ENCODE measurements around the gene FAM171A1. TPM values are rescaled to one million over a fixed set of nuclear protein-coding genes. Genes with fewer than 3 reads are reported as not detected.
"Not testable (repeated sequence)": the region's sequence is repeated elsewhere in the genome, so short reads cannot be mapped to it uniquely, and the experiment has no call there.

FAM171A1 gene
- polyA plus RNA-seq, 2 donors: 2.3 to 4.5 TPM

DNA sequence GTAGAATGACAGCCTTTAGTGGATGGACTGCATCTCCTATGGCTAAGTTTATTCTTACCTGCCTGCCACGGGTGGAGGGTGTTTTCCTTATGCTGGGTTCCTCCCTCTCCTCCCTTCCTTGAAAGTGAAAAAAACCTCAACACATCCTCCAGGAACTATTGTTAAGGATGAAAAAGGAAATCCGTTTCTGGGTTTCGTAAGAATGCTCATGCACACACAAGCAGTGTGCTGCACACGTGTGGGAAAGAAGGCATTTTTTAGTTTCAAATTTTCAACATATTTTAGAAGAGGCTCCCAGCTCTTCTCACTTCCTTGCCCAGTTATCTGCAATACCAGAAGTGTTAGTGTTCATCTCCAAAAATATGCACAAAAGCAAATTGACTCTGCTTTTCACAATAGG is 90.6 kb downstream of the FAM171A1 start:
- H3K27ac ChIP-seq (ENCODE audit: low read depth in 2 of 2, low read length in 1 of 2): no peak overlapping the region
- H3K4me3 ChIP-seq (ENCODE audit: low read depth in 1 of 2, low read length in 2 of 2): no peak overlapping the region
- H3K36me3 ChIP-seq (ENCODE audit: control insufficient read depth in 2 of 2, insufficient read depth in 2 of 2, low read length in 1 of 2): no peaks in the 10 kb centered on the region
- no peaks in the 10 kb centered on the region for H3K27me3 ChIP-seq (ENCODE audit: control insufficient read depth in 1 of 2, insufficient read depth in 2 of 2, low read length in 2 of 2)
- WGBS, 2 donors: 55 to 72% methylated on average over 4 of the region's 4 CpGs
- H3K9me3 ChIP-seq (ENCODE audit: control insufficient read depth in 2 of 2, insufficient read depth in 1 of 2, low read depth in 1 of 2, low read length in 1 of 2): no peaks in the 10 kb centered on the region
- no peaks in the 10 kb centered on the region for H3K4me1 ChIP-seq (ENCODE audit: control insufficient read depth in 2 of 2, insufficient read depth in 2 of 2, low read length in 1 of 2)

DNA sequence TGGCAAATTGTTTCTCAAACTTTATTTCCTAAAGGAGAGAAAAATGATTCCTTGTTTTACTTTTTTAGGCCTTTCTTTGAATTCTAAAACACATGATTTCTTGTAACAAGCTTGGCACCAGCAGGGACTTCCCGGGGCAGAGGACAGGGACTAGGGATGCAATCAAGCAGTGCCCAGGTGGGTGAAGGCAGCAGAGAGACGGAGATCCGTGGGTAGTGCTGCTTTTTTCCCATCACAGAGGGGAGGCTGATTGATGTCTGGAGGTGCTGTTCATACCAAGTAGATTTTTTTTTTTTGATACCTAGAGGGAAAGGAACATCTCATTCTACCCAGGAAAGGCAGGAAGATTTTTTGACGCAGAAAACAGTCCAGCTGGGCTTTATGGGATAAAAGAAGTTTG is 91.9 kb downstream of the FAM171A1 start:
- 92 to 95% methylated on average over 4 of the region's 4 CpGs for WGBS, 2 donors
- no peak overlapping the region for H3K4me3 ChIP-seq (ENCODE audit: low read depth in 1 of 2, low read length in 2 of 2)
- H3K36me3 ChIP-seq (ENCODE audit: control insufficient read depth in 2 of 2, insufficient read depth in 2 of 2, low read length in 1 of 2): no peaks in the 10 kb centered on the region
- H3K27ac ChIP-seq (ENCODE audit: low read depth in 2 of 2, low read length in 1 of 2): no peak overlapping the region
- H3K27me3 ChIP-seq (ENCODE audit: control insufficient read depth in 1 of 2, insufficient read depth in 2 of 2, low read length in 2 of 2): no peaks in the 10 kb centered on the region
- H3K9me3 ChIP-seq (ENCODE audit: control insufficient read depth in 2 of 2, insufficient read depth in 1 of 2, low read depth in 1 of 2, low read length in 1 of 2): no peaks in the 10 kb centered on the region
- no peaks in the 10 kb centered on the region for H3K4me1 ChIP-seq (ENCODE audit: control insufficient read depth in 2 of 2, insufficient read depth in 2 of 2, low read length in 1 of 2)

DNA sequence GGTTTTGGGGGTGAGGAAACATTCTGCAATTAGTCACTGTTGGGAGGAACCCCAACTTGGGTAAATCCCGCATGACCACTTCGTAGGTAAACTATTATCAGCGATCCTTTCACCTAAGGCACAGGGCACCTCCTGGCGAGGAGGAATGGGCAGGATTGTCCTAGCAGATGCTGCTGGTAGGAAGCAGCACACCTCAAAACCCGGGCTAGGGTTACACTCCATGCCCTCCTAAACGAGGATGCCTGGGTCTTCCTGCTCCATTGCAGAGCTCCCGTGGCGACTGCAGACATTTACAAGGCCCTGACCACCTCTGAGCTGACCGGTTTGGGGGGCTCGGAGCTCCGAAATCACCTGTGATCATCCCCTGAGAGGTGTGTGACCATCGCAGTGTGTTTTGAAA is 92.3 kb downstream of the FAM171A1 start:
- Histone ChIP-seq H3K4me1 (ENCODE audit: control insufficient read depth in 2 of 2, insufficient read depth in 2 of 2, low read length in 1 of 2) (no peaks in the 10 kb centered on the region), H3K27ac (ENCODE audit: low read depth in 2 of 2, low read length in 1 of 2) (no peak overlapping the region), H3K27me3 (ENCODE audit: control insufficient read depth in 1 of 2, insufficient read depth in 2 of 2, low read length in 2 of 2) (no peaks in the 10 kb centered on the region), H3K36me3 (ENCODE audit: control insufficient read depth in 2 of 2, insufficient read depth in 2 of 2, low read length in 1 of 2) (no peaks in the 10 kb centered on the region), H3K9me3 (ENCODE audit: control insufficient read depth in 2 of 2, insufficient read depth in 1 of 2, low read depth in 1 of 2, low read length in 1 of 2) (no peaks in the 10 kb centered on the region), H3K4me3 (ENCODE audit: low read depth in 1 of 2, low read length in 2 of 2) (no peak overlapping the region)
- WGBS, 2 donors: 95 to 96% methylated on average over 12 of the region's 12 CpGs

DNA sequence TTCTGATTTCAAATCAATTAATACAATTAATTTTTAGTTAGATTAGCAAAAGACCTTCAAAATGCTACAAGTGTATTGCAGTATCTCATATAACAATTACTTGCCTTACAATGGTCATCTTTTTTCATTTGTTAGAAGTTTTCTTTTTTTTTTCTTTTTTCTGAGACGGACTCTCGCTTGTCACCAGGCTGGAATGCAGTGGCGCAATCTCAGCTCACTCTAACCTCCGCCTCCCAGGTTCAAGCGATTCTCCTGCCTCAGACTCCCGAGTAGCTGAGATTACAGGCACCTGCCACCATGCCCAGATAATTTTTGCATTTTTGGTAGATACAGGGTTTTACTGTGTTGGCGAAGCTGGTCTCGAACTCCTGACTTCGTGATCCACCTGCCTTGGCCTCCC is 95.0 kb downstream of the FAM171A1 start:
- not testable (repeated sequence) for H3K4me3 ChIP-seq (ENCODE audit: low read depth in 1 of 2, low read length in 2 of 2); H3K27ac ChIP-seq (ENCODE audit: low read depth in 2 of 2, low read length in 1 of 2); H3K4me1 ChIP-seq (ENCODE audit: control insufficient read depth in 2 of 2, insufficient read depth in 2 of 2, low read length in 1 of 2); H3K9me3 ChIP-seq (ENCODE audit: control insufficient read depth in 2 of 2, insufficient read depth in 1 of 2, low read depth in 1 of 2, low read length in 1 of 2); H3K36me3 ChIP-seq (ENCODE audit: control insufficient read depth in 2 of 2, insufficient read depth in 2 of 2, low read length in 1 of 2); H3K27me3 ChIP-seq (ENCODE audit: control insufficient read depth in 1 of 2, insufficient read depth in 2 of 2, low read length in 2 of 2)
- WGBS, 2 donors: 93 to 94% methylated on average over 9 of the region's 9 CpGs

DNA sequence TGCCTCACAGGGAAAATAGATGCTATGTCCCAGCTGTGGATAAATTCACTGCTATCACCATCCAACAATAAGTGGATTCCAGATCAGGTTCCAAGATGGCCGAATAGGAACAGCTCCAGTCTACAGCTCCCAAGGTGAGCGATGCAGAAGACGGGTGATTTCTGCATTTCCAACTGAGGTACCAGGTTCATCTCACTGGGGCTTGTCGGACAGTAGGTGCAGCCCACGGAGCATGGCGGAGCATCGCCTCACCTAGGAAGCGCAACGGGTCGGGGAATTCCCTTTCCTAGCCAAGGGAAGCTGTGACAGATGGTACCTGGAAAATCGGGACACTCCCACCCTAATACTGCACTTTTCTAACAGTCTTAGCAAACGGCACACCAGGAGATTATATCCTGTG is 101.3 kb downstream of the FAM171A1 start:
- H3K9me3 ChIP-seq (ENCODE audit: control insufficient read depth in 2 of 2, insufficient read depth in 1 of 2, low read depth in 1 of 2, low read length in 1 of 2); H3K36me3 ChIP-seq (ENCODE audit: control insufficient read depth in 2 of 2, insufficient read depth in 2 of 2, low read length in 1 of 2); H3K4me1 ChIP-seq (ENCODE audit: control insufficient read depth in 2 of 2, insufficient read depth in 2 of 2, low read length in 1 of 2); H3K27ac ChIP-seq (ENCODE audit: low read depth in 2 of 2, low read length in 1 of 2); H3K4me3 ChIP-seq (ENCODE audit: low read depth in 1 of 2, low read length in 2 of 2); H3K27me3 ChIP-seq (ENCODE audit: control insufficient read depth in 1 of 2, insufficient read depth in 2 of 2, low read length in 2 of 2): not testable (repeated sequence)
- 89 to 96% methylated on average over 12 of the region's 12 CpGs for WGBS, 2 donors

DNA sequence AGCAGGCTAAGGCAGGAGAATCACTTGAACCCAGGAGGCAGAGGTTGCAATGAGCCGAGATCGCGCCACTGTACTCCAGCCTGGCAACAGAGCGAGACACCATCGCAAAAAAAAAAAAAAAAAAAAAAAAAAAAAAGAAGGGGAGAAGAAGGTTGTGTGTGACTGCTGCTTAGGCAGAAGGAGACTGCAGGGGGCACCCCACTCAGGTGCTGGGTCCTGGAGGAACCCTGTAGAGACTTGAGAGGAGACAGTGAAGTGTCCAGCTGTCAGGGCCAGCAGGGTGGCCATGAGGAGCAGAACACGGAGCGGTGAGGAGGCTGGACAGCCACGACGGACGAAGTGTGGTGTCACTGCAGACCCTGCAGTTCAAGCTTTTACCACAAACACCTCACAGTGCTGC is 103.6 kb downstream of the FAM171A1 start:
- Histone ChIP-seq H3K27ac (ENCODE audit: low read depth in 2 of 2, low read length in 1 of 2) (no peak overlapping the region), H3K9me3 (ENCODE audit: control insufficient read depth in 2 of 2, insufficient read depth in 1 of 2, low read depth in 1 of 2, low read length in 1 of 2) (no peaks in the 10 kb centered on the region), H3K4me3 (ENCODE audit: low read depth in 1 of 2, low read length in 2 of 2) (no peak overlapping the region), H3K36me3 (ENCODE audit: control insufficient read depth in 2 of 2, insufficient read depth in 2 of 2, low read length in 1 of 2) (no peaks in the 10 kb centered on the region), H3K4me1 (ENCODE audit: control insufficient read depth in 2 of 2, insufficient read depth in 2 of 2, low read length in 1 of 2) (no peaks in the 10 kb centered on the region), H3K27me3 (ENCODE audit: control insufficient read depth in 1 of 2, insufficient read depth in 2 of 2, low read length in 2 of 2) (no peaks in the 10 kb centered on the region)
- WGBS, 2 donors: 86 to 87% methylated on average over 10 of the region's 10 CpGs

DNA sequence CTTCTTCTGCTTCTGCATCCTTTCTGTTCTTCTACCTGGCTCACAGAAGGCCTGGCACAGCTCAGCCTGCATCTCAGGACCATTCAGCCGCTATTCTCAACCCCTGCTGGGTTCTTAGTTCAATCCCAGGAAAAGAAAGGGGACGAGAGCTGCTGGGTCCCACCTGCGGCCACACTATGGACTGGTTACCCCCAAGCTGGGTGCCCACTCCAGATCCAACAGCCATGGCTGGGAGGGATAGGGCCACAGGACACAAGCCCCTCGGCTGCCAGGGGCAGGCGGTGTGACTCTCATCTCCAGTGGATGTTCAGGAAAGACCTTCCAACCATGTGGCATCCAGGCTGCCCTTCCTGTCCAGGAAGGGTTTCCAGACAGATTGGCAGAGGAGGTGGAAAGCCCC is 105.0 kb downstream of the FAM171A1 start:
- Histone ChIP-seq H3K27ac (ENCODE audit: low read depth in 2 of 2, low read length in 1 of 2) (no peak overlapping the region), H3K36me3 (ENCODE audit: control insufficient read depth in 2 of 2, insufficient read depth in 2 of 2, low read length in 1 of 2) (no peaks in the 10 kb centered on the region), H3K9me3 (ENCODE audit: control insufficient read depth in 2 of 2, insufficient read depth in 1 of 2, low read depth in 1 of 2, low read length in 1 of 2) (no peaks in the 10 kb centered on the region), H3K4me3 (ENCODE audit: low read depth in 1 of 2, low read length in 2 of 2) (no peak overlapping the region), H3K27me3 (ENCODE audit: control insufficient read depth in 1 of 2, insufficient read depth in 2 of 2, low read length in 2 of 2) (no peaks in the 10 kb centered on the region), H3K4me1 (ENCODE audit: control insufficient read depth in 2 of 2, insufficient read depth in 2 of 2, low read length in 1 of 2) (no peaks in the 10 kb centered on the region)
- 89 to 94% methylated on average over 5 of the region's 5 CpGs for WGBS, 2 donors

DNA sequence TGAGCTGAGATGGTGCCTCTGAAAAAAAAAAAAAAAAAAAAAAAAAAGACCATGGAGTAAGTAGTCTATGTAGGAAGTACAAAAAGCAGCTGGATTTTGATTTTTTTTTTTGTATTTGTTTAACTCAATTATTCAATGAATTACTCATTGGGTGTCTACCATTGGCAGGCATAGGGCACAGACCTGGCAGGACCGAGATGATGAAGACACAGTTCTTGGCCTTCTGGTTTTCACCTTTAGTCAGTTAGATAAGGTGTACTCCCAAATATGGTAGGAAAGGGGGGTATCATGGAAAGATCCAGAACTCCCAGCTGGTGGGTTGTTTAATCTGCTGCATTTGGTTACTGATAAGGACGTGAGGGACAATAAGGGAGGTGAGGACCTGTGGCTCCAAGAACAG is 105.5 kb downstream of the FAM171A1 start:
- 62 to 76% methylated on average over 2 of the region's 2 CpGs for WGBS, 2 donors
- H3K9me3 ChIP-seq (ENCODE audit: control insufficient read depth in 2 of 2, insufficient read depth in 1 of 2, low read depth in 1 of 2, low read length in 1 of 2): no peaks in the 10 kb centered on the region
- no peaks in the 10 kb centered on the region for H3K4me1 ChIP-seq (ENCODE audit: control insufficient read depth in 2 of 2, insufficient read depth in 2 of 2, low read length in 1 of 2)
- H3K36me3 ChIP-seq (ENCODE audit: control insufficient read depth in 2 of 2, insufficient read depth in 2 of 2, low read length in 1 of 2): no peaks in the 10 kb centered on the region
- no peak overlapping the region for H3K27ac ChIP-seq (ENCODE audit: low read depth in 2 of 2, low read length in 1 of 2)
- H3K4me3 ChIP-seq (ENCODE audit: low read depth in 1 of 2, low read length in 2 of 2): no peak overlapping the region
- H3K27me3 ChIP-seq (ENCODE audit: control insufficient read depth in 1 of 2, insufficient read depth in 2 of 2, low read length in 2 of 2): no peaks in the 10 kb centered on the region

DNA sequence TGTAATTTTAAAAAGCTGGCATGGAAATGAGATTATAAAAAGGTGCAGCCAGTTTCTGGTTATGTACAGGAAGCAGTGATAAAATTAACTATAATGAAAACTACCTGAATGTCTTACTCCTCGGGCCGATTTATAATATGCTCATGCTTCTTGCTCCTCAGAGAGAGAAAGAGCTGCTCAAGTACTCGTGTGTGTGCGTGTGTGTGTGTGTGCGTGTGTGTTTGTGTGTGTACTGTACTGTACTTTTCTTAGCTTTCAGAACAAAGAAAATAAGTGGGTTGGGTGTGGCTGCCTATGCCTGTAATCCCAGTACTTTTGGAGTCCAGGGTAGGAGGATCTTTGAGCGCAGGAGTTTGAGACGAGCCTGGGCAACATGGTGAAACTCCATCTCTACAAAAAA is 106.0 kb downstream of the FAM171A1 start:
- Histone ChIP-seq H3K27ac (ENCODE audit: low read depth in 2 of 2, low read length in 1 of 2) (no peak overlapping the region), H3K27me3 (ENCODE audit: control insufficient read depth in 1 of 2, insufficient read depth in 2 of 2, low read length in 2 of 2) (no peaks in the 10 kb centered on the region), H3K4me3 (ENCODE audit: low read depth in 1 of 2, low read length in 2 of 2) (no peak overlapping the region), H3K4me1 (ENCODE audit: control insufficient read depth in 2 of 2, insufficient read depth in 2 of 2, low read length in 1 of 2) (no peaks in the 10 kb centered on the region), H3K36me3 (ENCODE audit: control insufficient read depth in 2 of 2, insufficient read depth in 2 of 2, low read length in 1 of 2) (no peaks in the 10 kb centered on the region), H3K9me3 (ENCODE audit: control insufficient read depth in 2 of 2, insufficient read depth in 1 of 2, low read depth in 1 of 2, low read length in 1 of 2) (no peaks in the 10 kb centered on the region)
- 70 to 75% methylated on average over 7 of the region's 7 CpGs for WGBS, 2 donors

DNA sequence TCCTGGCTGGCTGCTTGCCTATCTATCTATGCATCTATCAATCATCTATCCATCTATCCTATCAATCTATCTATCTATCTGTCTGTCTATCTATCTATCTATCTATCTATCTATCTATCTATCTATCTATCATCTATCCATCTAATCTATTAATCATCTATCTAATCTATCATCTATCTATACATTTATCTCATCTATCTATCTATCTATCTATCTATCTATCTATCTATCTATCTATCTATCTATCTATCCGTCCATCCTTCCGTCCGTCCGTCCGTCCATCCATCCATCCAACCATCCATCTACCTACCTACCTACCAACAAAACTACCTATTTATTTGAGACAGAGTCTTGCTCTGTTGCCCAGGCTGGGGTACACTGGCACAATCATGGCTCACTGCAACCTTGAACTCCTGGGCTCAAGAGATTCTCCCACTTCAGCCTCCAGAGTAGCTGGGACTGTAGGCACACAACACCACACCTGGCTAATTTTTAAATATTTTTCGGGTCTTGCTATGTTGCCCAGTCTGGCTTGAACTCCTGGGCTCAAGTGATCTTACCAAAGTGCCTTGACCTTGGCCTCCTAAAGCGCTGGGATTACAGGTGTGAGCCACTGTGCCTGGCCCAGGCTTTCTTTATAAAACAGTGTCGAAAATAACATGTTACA is 107.3 kb downstream of the FAM171A1 start:
- 88 to 94% methylated on average over 8 of the region's 8 CpGs for WGBS, 2 donors
- H3K4me1 ChIP-seq (ENCODE audit: control insufficient read depth in 2 of 2, insufficient read depth in 2 of 2, low read length in 1 of 2): no peaks in the 10 kb centered on the region
- no peaks in the 10 kb centered on the region for H3K27me3 ChIP-seq (ENCODE audit: control insufficient read depth in 1 of 2, insufficient read depth in 2 of 2, low read length in 2 of 2)
- H3K36me3 ChIP-seq (ENCODE audit: control insufficient read depth in 2 of 2, insufficient read depth in 2 of 2, low read length in 1 of 2): no peaks in the 10 kb centered on the region
- H3K9me3 ChIP-seq (ENCODE audit: control insufficient read depth in 2 of 2, insufficient read depth in 1 of 2, low read depth in 1 of 2, low read length in 1 of 2): no peaks in the 10 kb centered on the region
- H3K4me3 ChIP-seq (ENCODE audit: low read depth in 1 of 2, low read length in 2 of 2): no peak overlapping the region
- no peak overlapping the region for H3K27ac ChIP-seq (ENCODE audit: low read depth in 2 of 2, low read length in 1 of 2)

Measured in esophagus (tissue), 2 donors.